Uterus (tissue), 4 donors: ENCODE data around the gene TCF3. TPM values are rescaled to one million over a fixed set of nuclear protein-coding genes. Genes with fewer than 3 reads are reported as not detected.

Source experiments
- DNase-seq, 2 donors: peaks; one replicate each; pipeline ENCODE4 v3.0.0-alpha.2; 2019 to 2020
- H3K27ac ChIP-seq, 2 donors: fragments of 200-600 bp; sonication (generic); 1 replicate in 1 of 2; 2 replicates in 1 of 2; pipeline ENCODE4 v1.5.1; 2016 to 2018
- H3K27me3 ChIP-seq, 2 donors: fragments of 200-600 bp; sonication (generic); one replicate each; pipeline ENCODE4 v1.5.1; 2018 to 2019; ENCODE audit warnings: control low read depth in 1 of 2
- H3K36me3 ChIP-seq, 2 donors: fragments of 200-600 bp; sonication (generic); one replicate each; pipeline ENCODE4 v1.5.1; 2019; ENCODE audit warnings: control low read depth in 1 of 2
- H3K4me1 ChIP-seq, 2 donors: fragments of 200-600 bp; sonication (generic); one replicate each; pipeline ENCODE4 v1.5.1; 2018 to 2019; ENCODE audit warnings: control low read depth in 1 of 2
- H3K4me3 ChIP-seq, 2 donors: fragments of 200-600 bp; sonication (generic); 1 replicate in 1 of 2; 2 replicates in 1 of 2; pipeline ENCODE4 v1.5.1; 2018 to 2019; ENCODE audit warnings: mild to moderate bottlenecking in 1 of 2
- H3K9me3 ChIP-seq, 2 donors: fragments of 200-600 bp; sonication (generic); one replicate each; pipeline ENCODE4 v1.5.1; 2019; ENCODE audit warnings: control low read depth in 1 of 2
- POLR2A ChIP-seq, 2 donors: fragments of 450-650 bp; IDR thresholded peaks; one replicate each; pipeline ENCODE4 v1.6.1; 2016; ENCODE audit warnings: antibody characterized with exemption in 2 of 2, mild to moderate bottlenecking in 1 of 2, moderate library complexity in 1 of 2
- intact Hi-C: fragments of 100-400 bp; cut with DNase I; formaldehyde crosslinking; loops from one replicate; pipeline ENCODE4 v1.15.1; 2023; ENCODE audit warnings: low total_unique reads
- total RNA-seq, 4 donors: library from RNA; depleted of rRNA in 3 of 4; stranded (reverse); fragments of >200 nt in 3 of 4; gene quantifications; one replicate each; pipeline versions ENCODE4 v1.1.0 to v1.2.4, GENCODE V29; 2014 to 2023
- TF ChIP-seq, protein P1 (sequence below), 4 experiments: fragments of 200-600 bp in 2 of 4; fragments of 450-650 bp in 2 of 4; sonication (generic) in 2 of 4; IDR thresholded peaks; one replicate each; pipeline ENCODE4 v1.5.1; 2016 to 2019; ENCODE audit warnings: antibody characterized with exemption in 4 of 4, mild to moderate bottlenecking in 2 of 4, moderate library complexity in 1 of 4
- donor health status: DM: yes; HTN: yes; CAD: no.

The TCF3 gene
- total RNA-seq, 4 donors from 2014 or later: 15.6 to 132 (median 65.7) TPM

- Histone ChIP-seq H3K27me3 (no peaks in the 10 kb centered on the region), H3K4me1 (no peaks in the 10 kb centered on the region), H3K4me3 (no peak overlapping the region), H3K9me3 (no peaks in the 10 kb centered on the region), H3K36me3 (no peaks in the 10 kb centered on the region), H3K27ac (no peak overlapping the region)
- no peak for DNase-seq
- intact Hi-C loops: no loop called here
- TF ChIP-seq, protein P1, sequence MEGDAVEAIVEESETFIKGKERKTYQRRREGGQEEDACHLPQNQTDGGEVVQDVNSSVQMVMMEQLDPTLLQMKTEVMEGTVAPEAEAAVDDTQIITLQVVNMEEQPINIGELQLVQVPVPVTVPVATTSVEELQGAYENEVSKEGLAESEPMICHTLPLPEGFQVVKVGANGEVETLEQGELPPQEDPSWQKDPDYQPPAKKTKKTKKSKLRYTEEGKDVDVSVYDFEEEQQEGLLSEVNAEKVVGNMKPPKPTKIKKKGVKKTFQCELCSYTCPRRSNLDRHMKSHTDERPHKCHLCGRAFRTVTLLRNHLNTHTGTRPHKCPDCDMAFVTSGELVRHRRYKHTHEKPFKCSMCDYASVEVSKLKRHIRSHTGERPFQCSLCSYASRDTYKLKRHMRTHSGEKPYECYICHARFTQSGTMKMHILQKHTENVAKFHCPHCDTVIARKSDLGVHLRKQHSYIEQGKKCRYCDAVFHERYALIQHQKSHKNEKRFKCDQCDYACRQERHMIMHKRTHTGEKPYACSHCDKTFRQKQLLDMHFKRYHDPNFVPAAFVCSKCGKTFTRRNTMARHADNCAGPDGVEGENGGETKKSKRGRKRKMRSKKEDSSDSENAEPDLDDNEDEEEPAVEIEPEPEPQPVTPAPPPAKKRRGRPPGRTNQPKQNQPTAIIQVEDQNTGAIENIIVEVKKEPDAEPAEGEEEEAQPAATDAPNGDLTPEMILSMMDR (IDR thresholded peaks at IDR 0.05): no peak
- no peak for TF ChIP-seq POLR2A (IDR thresholded peaks at IDR 0.05)
Measured at GRCh38 chr19:1659084-1659427, 6.6 kb upstream of the TCF3 start.

DNA sequence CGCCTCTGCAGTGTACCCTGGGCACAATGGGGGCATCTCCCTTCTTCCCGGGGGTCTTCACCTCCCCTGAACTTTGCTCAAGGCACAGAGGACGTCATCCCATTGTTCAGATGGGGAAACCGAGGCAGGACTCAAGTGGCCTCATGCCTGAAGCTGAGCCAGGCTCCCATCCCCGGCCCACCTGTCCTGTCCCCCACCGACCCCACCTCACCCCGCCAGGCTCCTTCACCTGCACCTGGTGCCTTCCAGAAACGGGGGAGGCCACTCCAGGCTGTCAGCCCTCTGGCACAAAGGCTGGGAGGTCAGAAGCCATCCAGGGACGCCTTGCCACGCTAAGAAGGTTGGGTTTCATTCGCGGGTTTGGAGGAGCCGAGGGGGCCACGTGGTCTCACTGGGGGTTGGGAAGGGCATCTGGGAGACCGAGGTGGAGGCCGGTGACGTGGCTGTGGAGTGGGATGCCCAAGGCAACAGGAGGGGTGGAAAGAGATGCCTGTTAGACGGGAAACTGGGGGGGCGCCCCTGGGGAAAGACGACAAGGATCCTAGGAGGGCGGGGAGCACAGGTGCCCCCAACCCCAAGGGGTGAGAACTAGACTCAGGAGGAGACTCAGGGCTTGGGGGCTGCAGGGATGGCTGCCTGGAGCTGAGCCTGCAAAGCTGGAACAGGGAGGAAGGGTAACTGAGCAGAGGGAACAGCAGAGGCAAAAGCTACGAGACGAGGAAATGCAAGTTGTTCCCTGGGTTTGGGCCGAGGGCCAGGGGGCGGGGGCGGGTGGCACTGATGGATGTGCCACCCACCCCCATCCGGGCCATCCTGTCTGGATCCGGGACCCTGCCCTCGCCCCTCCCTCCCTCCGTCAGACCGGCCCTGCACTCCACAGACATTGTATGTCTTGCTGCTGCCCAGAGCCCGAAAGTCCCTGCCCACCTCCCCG lies 6.0 kb upstream of the TCF3 start:
- DNase-seq: no peak
- H3K27ac ChIP-seq: no peak overlapping the region
- intact Hi-C loops: no loop called here
- no peak overlapping the region for H3K4me3 ChIP-seq
- TF ChIP-seq, protein P1 (IDR thresholded peaks at IDR 0.05): no peak
- TF ChIP-seq POLR2A (IDR thresholded peaks at IDR 0.05): no peak
- H3K27me3 ChIP-seq: no peaks in the 10 kb centered on the region
- no peaks in the 10 kb centered on the region for H3K4me1 ChIP-seq
- H3K9me3 ChIP-seq: no peaks in the 10 kb centered on the region
- no peaks in the 10 kb centered on the region for H3K36me3 ChIP-seq

GRCh38 chr19:1657746-1658145 lies 5.3 kb upstream of the TCF3 start:
- H3K9me3 ChIP-seq: no peaks in the 10 kb centered on the region
- H3K27ac ChIP-seq: no peak overlapping the region
- H3K4me3 ChIP-seq: no peak overlapping the region
- H3K36me3 ChIP-seq: no peaks in the 10 kb centered on the region
- no peak for DNase-seq
- no peaks in the 10 kb centered on the region for H3K27me3 ChIP-seq
- intact Hi-C loops: no loop called here
- no peaks in the 10 kb centered on the region for H3K4me1 ChIP-seq
- TF ChIP-seq, protein P1 (IDR thresholded peaks at IDR 0.05): no peak
- TF ChIP-seq POLR2A (IDR thresholded peaks at IDR 0.05): peak in 1 of 2 donors; percentile 5

GRCh38 chr19:1656988-1657536 lies 4.6 kb upstream of the TCF3 start:
- H3K36me3 ChIP-seq: no peaks in the 10 kb centered on the region
- intact Hi-C loops: no loop called here
- TF ChIP-seq POLR2A (IDR thresholded peaks at IDR 0.05): no peak
- TF ChIP-seq, protein P1 (IDR thresholded peaks at IDR 0.05): no peak
- DNase-seq: no peak
- no peaks in the 10 kb centered on the region for H3K9me3 ChIP-seq
- no peak overlapping the region for H3K4me3 ChIP-seq
- H3K27me3 ChIP-seq: no peaks in the 10 kb centered on the region
- no peaks in the 10 kb centered on the region for H3K4me1 ChIP-seq
- no peak overlapping the region for H3K27ac ChIP-seq

DNA sequence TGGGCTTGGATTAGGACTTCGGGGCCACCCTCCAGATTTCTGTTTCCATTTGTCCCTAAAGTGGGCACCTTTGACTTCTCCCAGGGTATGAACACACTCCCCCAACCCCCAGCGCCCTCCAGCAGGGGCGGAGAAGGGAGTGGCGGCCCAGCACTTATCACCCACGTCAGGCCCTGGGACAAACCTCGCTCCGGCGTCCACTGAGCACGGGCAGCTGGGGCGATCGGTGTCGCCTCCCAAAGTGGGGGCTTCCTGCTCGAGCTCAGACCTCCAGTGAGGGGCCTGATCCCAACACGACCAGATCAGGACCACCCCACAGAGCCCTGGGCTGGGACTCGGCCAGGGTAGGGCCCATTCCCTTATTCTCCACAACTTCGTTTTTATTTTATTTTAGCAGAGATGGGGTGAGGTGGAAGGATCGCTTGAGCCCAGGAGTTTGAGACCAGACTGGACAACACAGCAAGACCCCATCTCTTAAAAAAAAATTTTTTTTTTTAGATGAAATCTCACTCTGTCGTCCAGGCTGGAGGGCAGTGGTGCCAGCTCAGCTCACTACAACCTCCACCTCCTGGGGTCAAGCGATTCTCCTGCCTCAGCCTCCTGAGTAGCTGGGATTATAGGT lies 3.7 kb upstream of the TCF3 start:
- intact Hi-C loops: no loop called here
- no peak for DNase-seq
- Histone ChIP-seq H3K4me1 (peaks cover 0 to 3% of the 10 kb centered on the region in 2 donors), H3K27me3 (no peaks in the 10 kb centered on the region), H3K4me3 (no peak overlapping the region), H3K9me3 (no peaks in the 10 kb centered on the region), H3K36me3 (no peaks in the 10 kb centered on the region), H3K27ac (no peak overlapping the region)
- TF ChIP-seq, protein P1 (IDR thresholded peaks at IDR 0.05): no peak
- no peak for TF ChIP-seq POLR2A (IDR thresholded peaks at IDR 0.05)
